CD8-positive, alpha-beta memory T cell (primary cell): Measurements from ENCODE around the gene SDHB. TPM values are rescaled to one million over a fixed set of nuclear protein-coding genes. Genes with fewer than 3 reads are reported as not detected.
A peak's percentile ranks its signal among the peaks of the same experiment; 100 is the strongest.

ENCODE experiments used
- CTCF ChIA-PET: fragments of 350-600 bp; sonication (Branson Sonifier 250); formaldehyde crosslinking; loops from one replicate; lab custom pipeline; 2021; ENCODE audit warnings: antibody characterized with exemption; lab: Charles Lee
- POLR2A ChIA-PET: fragments of 350-600 bp; sonication (Branson Sonifier 250); formaldehyde crosslinking; loops from one replicate; lab custom pipeline; 2021; ENCODE audit warnings: antibody characterized with exemption; lab: Charles Lee
- DNase-seq, 5 donors: peaks; one replicate each; pipeline versions ENCODE4 v3.0.0 to v3.0.0-alpha.2; 2020 to 2022; ENCODE audit warnings: mixed read lengths in 1 of 5
- H3K27ac ChIP-seq: one replicate; pipeline ENCODE4 v1.7.0; 2013; ENCODE audit warnings: low read depth, mild to moderate bottlenecking, low read length, moderate library complexity
- H3K27me3 ChIP-seq: 2 replicates; pipeline ENCODE4 v1.7.0; 2013; ENCODE audit warnings: low read length, mild to moderate bottlenecking; ENCODE audit not compliant: insufficient read depth, poor library complexity, severe bottlenecking
- H3K36me3 ChIP-seq: 2 replicates; pipeline ENCODE4 v1.7.0; 2013; ENCODE audit warnings: mild to moderate bottlenecking, low read length, moderate library complexity; ENCODE audit not compliant: insufficient read depth
- H3K4me1 ChIP-seq: 2 replicates; pipeline ENCODE4 v1.7.0; 2013; ENCODE audit warnings: mild to moderate bottlenecking, low read length, moderate library complexity; ENCODE audit not compliant: insufficient read depth
- H3K4me3 ChIP-seq: 2 replicates; pipeline ENCODE4 v1.7.0; 2013; ENCODE audit warnings: mild to moderate bottlenecking, low read length
- H3K9me3 ChIP-seq: 2 replicates; pipeline ENCODE4 v1.7.0; 2013; ENCODE audit warnings: mild to moderate bottlenecking, low read length
- H3K27ac Mint-ChIP-seq, 8 donors: one replicate each; pipeline ENCODE4 v1.8.0; 2020 to 2021; ENCODE audit warnings: mixed read lengths in 8 of 8, mild to moderate bottlenecking in 6 of 8, inconsistent platforms in 3 of 8, moderate library complexity in 3 of 8
- H3K27me3 Mint-ChIP-seq, 2 donors: one replicate each; pipeline ENCODE4 v1.8.0; 2020 to 2021; ENCODE audit warnings: mixed read lengths in 2 of 2, mild to moderate bottlenecking in 1 of 2, moderate library complexity in 1 of 2
- H3K36me3 Mint-ChIP-seq, 3 donors: one replicate each; pipeline ENCODE4 v1.8.0; 2020 to 2021; ENCODE audit warnings: mixed read lengths in 3 of 3, inconsistent platforms in 1 of 3, mild to moderate bottlenecking in 1 of 3
- H3K4me1 Mint-ChIP-seq, 3 donors: one replicate each; pipeline ENCODE4 v1.8.0; 2020 to 2021; ENCODE audit warnings: mixed read lengths in 3 of 3, inconsistent platforms in 1 of 3, mild to moderate bottlenecking in 1 of 3
- H3K4me3 Mint-ChIP-seq, 7 donors: one replicate each; pipeline ENCODE4 v1.8.0; 2020 to 2021; ENCODE audit warnings: mixed read lengths in 7 of 7, mild to moderate bottlenecking in 6 of 7, moderate library complexity in 4 of 7, inconsistent platforms in 2 of 7
- H3K9me3 Mint-ChIP-seq, 5 donors: one replicate each; pipeline ENCODE4 v1.8.0; 2020 to 2022; ENCODE audit warnings: mixed read lengths in 5 of 5, mild to moderate bottlenecking in 3 of 5, moderate library complexity in 2 of 5, inconsistent platforms in 1 of 5
- polyA plus RNA-seq: library from polyadenylated mRNA; unstranded; fragments of 300-500 nt; fragmentation: Illumina TruSeq; gene quantifications from one replicate; pipeline ENCODE4 v1.2.3, GENCODE V29; 2021
- total RNA-seq, 2 experiments: library from RNA; stranded (reverse); gene quantifications; one replicate each; pipeline ENCODE4 v1.2.3, GENCODE V29; 2021

The SDHB gene
- total and polyA plus RNA-seq, 3 experiments from 2014 or later: 147 to 156 (median 150) TPM

DNA sequence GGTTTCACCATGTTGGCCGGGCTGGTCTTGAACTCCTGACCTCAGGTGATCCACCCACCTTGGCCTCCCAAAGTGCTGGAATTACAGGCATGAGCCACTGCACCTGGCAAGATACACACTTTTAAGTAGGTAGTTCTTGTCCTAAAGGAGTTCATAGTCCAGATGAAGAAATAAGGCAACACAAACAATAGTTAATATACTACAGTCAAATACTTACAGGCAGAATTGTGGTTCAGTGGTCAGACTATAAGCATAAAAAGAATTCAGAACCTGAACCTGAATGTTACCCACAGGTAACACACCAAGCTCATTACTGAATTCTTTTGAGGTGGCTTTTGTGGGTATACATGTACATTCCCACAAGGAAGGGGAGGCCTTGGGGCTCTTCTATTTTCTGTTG lies 1.8 kb downstream of the SDHB start:
- H3K4me3 Mint-ChIP-seq: peak overlapping the region in 5 of 7 donors; percentile 72 to 100 (median 97)
- no peak for DNase-seq
- H3K9me3 Mint-ChIP-seq: no peaks in the 10 kb centered on the region
- no peak overlapping the region for H3K4me3 ChIP-seq
- H3K27ac Mint-ChIP-seq: peak overlapping the region in 5 of 8 donors; percentile 54 to 99 (median 73)
- no peaks in the 10 kb centered on the region for H3K9me3 ChIP-seq
- peaks cover 29 to 49% (median 34%) of the 10 kb centered on the region in 3 donors for H3K4me1 Mint-ChIP-seq
- H3K27ac ChIP-seq: no peak overlapping the region
- no peaks in the 10 kb centered on the region for H3K27me3 ChIP-seq
- CTCF ChIA-PET: no interaction called here
- POLR2A ChIA-PET: no interaction called here
- peaks cover 0 to 2% of the 10 kb centered on the region in 2 donors for H3K27me3 Mint-ChIP-seq
- H3K36me3 Mint-ChIP-seq: peaks cover 0 to 38% (median 0%) of the 10 kb centered on the region in 3 donors
- peaks cover 14% of the 10 kb centered on the region for H3K4me1 ChIP-seq
- no peaks in the 10 kb centered on the region for H3K36me3 ChIP-seq

GRCh38 chr1:17047924-17048323 lies 5.9 kb downstream of the SDHB start:
- no peaks in the 10 kb centered on the region for H3K27me3 Mint-ChIP-seq
- Histone ChIP-seq H3K9me3 (no peaks in the 10 kb centered on the region), H3K4me1 (peaks cover 14% of the 10 kb centered on the region), H3K36me3 (peaks cover 20% of the 10 kb centered on the region), H3K27ac (no peak overlapping the region), H3K27me3 (no peaks in the 10 kb centered on the region), H3K4me3 (no peak overlapping the region)
- H3K36me3 Mint-ChIP-seq: peaks cover 0 to 57% (median 6%) of the 10 kb centered on the region in 3 donors
- DNase-seq: no peak
- peaks cover 27 to 47% (median 34%) of the 10 kb centered on the region in 3 donors for H3K4me1 Mint-ChIP-seq
- H3K27ac Mint-ChIP-seq: peak overlapping the region in 1 of 8 donors; percentile 9
- H3K9me3 Mint-ChIP-seq: no peaks in the 10 kb centered on the region
- ChIA-PET POLR2A (interaction anchor here (0.6 kb wide), 1 partner anchor 9 kb away, joined by 3 read pairs; no protein-coding TSS in a partner anchor), CTCF (interaction anchor here (1.9 kb wide), 1 partner anchor 96 kb away, joined by 5 read pairs; no protein-coding TSS in a partner anchor)
- H3K4me3 Mint-ChIP-seq: no peak overlapping the region

- H3K36me3 Mint-ChIP-seq: peaks cover 0 to 65% (median 11%) of the 10 kb centered on the region in 3 donors
- no peak overlapping the region for H3K4me3 Mint-ChIP-seq
- POLR2A ChIA-PET: no interaction called here
These were observed 7.5 kb downstream of the SDHB start for GRCh38 chr1:17046334-17046657.

DNA sequence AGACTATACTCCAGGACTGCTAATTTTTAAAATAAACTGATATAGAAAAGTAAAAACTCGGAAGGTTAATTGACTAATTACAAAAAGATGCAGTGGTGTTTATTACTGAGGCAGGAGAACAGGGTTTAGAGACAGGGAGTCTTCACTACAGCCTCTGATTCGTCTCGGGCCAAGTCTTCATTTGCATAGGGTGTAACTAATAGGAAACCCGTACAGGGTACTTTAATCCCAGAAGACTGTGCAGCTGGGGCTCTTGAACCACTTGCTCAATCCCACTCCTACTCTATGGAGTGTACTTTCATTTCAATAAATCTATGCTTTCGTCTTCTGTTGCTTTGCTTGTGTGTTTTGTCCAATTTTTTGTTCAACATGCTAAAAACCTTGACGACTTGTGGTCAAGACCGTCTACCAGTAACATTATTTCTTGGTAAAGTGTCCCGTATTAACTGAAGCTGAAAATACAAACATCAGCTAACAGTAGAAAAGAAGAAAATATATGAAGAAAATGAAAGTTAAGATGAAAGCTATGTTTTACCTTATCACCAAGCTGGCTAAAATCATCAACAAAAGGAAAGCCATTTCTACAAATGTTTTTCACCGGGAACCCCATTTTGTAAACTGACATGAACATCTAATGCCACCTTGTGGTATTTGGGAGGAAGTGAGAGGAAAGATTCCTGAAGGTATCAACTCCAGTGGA lies 8.0 kb downstream of the SDHB start:
- Mint-ChIP-seq H3K27me3 (no peaks in the 10 kb centered on the region), H3K4me3 (peak overlapping the region in 1 of 7 donors; percentile 12), H3K4me1 (peaks cover 15 to 30% (median 22%) of the 10 kb centered on the region in 3 donors), H3K9me3 (no peaks in the 10 kb centered on the region), H3K36me3 (peaks cover 0 to 64% (median 11%) of the 10 kb centered on the region in 3 donors), H3K27ac (peak overlapping the region in 6 of 8 donors; percentile 14 to 72 (median 58))
- Histone ChIP-seq H3K4me1 (peaks cover 5% of the 10 kb centered on the region), H3K27me3 (no peaks in the 10 kb centered on the region), H3K9me3 (no peaks in the 10 kb centered on the region), H3K36me3 (peaks cover 25% of the 10 kb centered on the region), H3K27ac (no peak overlapping the region), H3K4me3 (no peak overlapping the region)
- CTCF ChIA-PET: interaction anchor here (0.7 to 1.6 kb wide), 3 partner anchors 12 to 94 kb away, joined by 3 to 9 read pairs (median 4); no protein-coding TSS in a partner anchor
- DNase-seq: peak in 2 of 5 donors; percentile 4 to 25
- POLR2A ChIA-PET: no interaction called here

More at GRCh38 chr1:17046334-17046657, 7.5 kb downstream of the SDHB start:
- Histone ChIP-seq H3K4me3 (no peak overlapping the region), H3K27ac (no peak overlapping the region), H3K27me3 (no peaks in the 10 kb centered on the region), H3K36me3 (peaks cover 25% of the 10 kb centered on the region), H3K9me3 (no peaks in the 10 kb centered on the region), H3K4me1 (peaks cover 5% of the 10 kb centered on the region)
- DNase-seq: no peak
- Mint-ChIP-seq H3K4me1 (peaks cover 20 to 35% (median 27%) of the 10 kb centered on the region in 3 donors), H3K27ac (peak overlapping the region in 1 of 8 donors; percentile 52), H3K27me3 (no peaks in the 10 kb centered on the region), H3K9me3 (no peaks in the 10 kb centered on the region)
- CTCF ChIA-PET: interaction anchor here (0.7 to 1.6 kb wide), 3 partner anchors 13 to 94 kb away, joined by 3 to 9 read pairs (median 4); no protein-coding TSS in a partner anchor

- Mint-ChIP-seq H3K36me3 (peaks cover 0 to 66% (median 13%) of the 10 kb centered on the region in 3 donors), H3K4me3 (no peak overlapping the region), H3K27ac (peak overlapping the region in 4 of 8 donors; percentile 43 to 67 (median 56)), H3K9me3 (no peaks in the 10 kb centered on the region), H3K27me3 (no peaks in the 10 kb centered on the region), H3K4me1 (peaks cover 14 to 28% (median 20%) of the 10 kb centered on the region in 3 donors)
- H3K4me3 ChIP-seq: no peak overlapping the region
- H3K27ac ChIP-seq: no peak overlapping the region
- H3K36me3 ChIP-seq: peaks cover 25% of the 10 kb centered on the region
- no peaks in the 10 kb centered on the region for H3K9me3 ChIP-seq
- H3K27me3 ChIP-seq: no peaks in the 10 kb centered on the region
- ChIA-PET CTCF (interaction anchor here (1.5 kb wide), 1 partner anchor 85 kb away, joined by 4 read pairs; no protein-coding TSS in a partner anchor), POLR2A (no interaction called here)
- DNase-seq: no peak
- H3K4me1 ChIP-seq: peaks cover 5% of the 10 kb centered on the region
These were observed 8.7 kb downstream of the SDHB start for GRCh38 chr1:17045150-17045549.

GRCh38 chr1:17043676-17044075 lies 10.2 kb downstream of the SDHB start:
- ChIA-PET POLR2A (no interaction called here), CTCF (no interaction called here)
- Histone ChIP-seq H3K27me3 (no peaks in the 10 kb centered on the region), H3K36me3 (peaks cover 25% of the 10 kb centered on the region), H3K9me3 (no peaks in the 10 kb centered on the region), H3K27ac (no peak overlapping the region), H3K4me3 (no peak overlapping the region), H3K4me1 (peaks cover 5% of the 10 kb centered on the region)
- DNase-seq: no peak
- H3K27me3 Mint-ChIP-seq: no peaks in the 10 kb centered on the region
- no peaks in the 10 kb centered on the region for H3K9me3 Mint-ChIP-seq
- peaks cover 14 to 28% (median 20%) of the 10 kb centered on the region in 3 donors for H3K4me1 Mint-ChIP-seq
- H3K4me3 Mint-ChIP-seq: no peak overlapping the region
- H3K27ac Mint-ChIP-seq: no peak overlapping the region
- peaks cover 0 to 67% (median 15%) of the 10 kb centered on the region in 3 donors for H3K36me3 Mint-ChIP-seq

- no peaks in the 10 kb centered on the region for H3K27me3 Mint-ChIP-seq
- no peaks in the 10 kb centered on the region for H3K9me3 Mint-ChIP-seq
- CTCF ChIA-PET: no interaction called here
These were observed 13.7 kb downstream of the SDHB start for GRCh38 chr1:17040135-17040534.

DNA sequence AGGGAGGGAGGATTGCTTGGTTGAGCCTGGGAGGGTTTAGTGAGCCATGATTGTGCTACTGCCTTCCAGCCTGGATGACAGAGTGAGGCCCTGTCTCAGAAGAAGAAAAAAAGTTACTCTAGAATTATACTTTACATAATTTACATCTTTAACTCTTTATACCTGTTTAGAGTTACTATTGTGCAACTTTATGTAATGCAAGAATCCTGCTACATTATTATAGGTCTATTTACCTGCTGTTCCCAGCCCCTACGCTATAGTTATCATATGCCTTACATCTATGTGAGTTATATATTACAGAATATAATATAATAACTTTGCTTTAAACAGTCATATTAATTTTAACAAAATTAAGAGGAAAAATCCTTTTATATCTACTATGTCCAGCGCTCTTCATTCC lies 14.3 kb downstream of the SDHB start:
- no peaks in the 10 kb centered on the region for H3K27me3 Mint-ChIP-seq
- Histone ChIP-seq H3K9me3 (no peaks in the 10 kb centered on the region), H3K36me3 (peaks cover 20% of the 10 kb centered on the region), H3K4me1 (no peaks in the 10 kb centered on the region), H3K27me3 (no peaks in the 10 kb centered on the region), H3K27ac (no peak overlapping the region), H3K4me3 (no peak overlapping the region)
- no peak overlapping the region for H3K4me3 Mint-ChIP-seq
- POLR2A ChIA-PET: no interaction called here
- peaks cover 6 to 19% (median 11%) of the 10 kb centered on the region in 3 donors for H3K4me1 Mint-ChIP-seq
- CTCF ChIA-PET: no interaction called here
- DNase-seq: no peak
- no peak overlapping the region for H3K27ac Mint-ChIP-seq
- peaks cover 0 to 68% (median 18%) of the 10 kb centered on the region in 3 donors for H3K36me3 Mint-ChIP-seq
- H3K9me3 Mint-ChIP-seq: no peaks in the 10 kb centered on the region

More at GRCh38 chr1:17040135-17040534, 13.7 kb downstream of the SDHB start:
- POLR2A ChIA-PET: no interaction called here
- Histone ChIP-seq H3K9me3 (no peaks in the 10 kb centered on the region), H3K4me3 (no peak overlapping the region), H3K4me1 (no peaks in the 10 kb centered on the region), H3K36me3 (peaks cover 25% of the 10 kb centered on the region), H3K27me3 (no peaks in the 10 kb centered on the region), H3K27ac (no peak overlapping the region)
- peak overlapping the region in 2 of 8 donors; percentile 2 to 79 for H3K27ac Mint-ChIP-seq
- DNase-seq: no peak
- H3K4me1 Mint-ChIP-seq: peaks cover 9 to 22% (median 16%) of the 10 kb centered on the region in 3 donors
- peaks cover 0 to 69% (median 18%) of the 10 kb centered on the region in 3 donors for H3K36me3 Mint-ChIP-seq
- H3K4me3 Mint-ChIP-seq: no peak overlapping the region
